Stimulated activated naive B cell treated with anti-CD40 and anti-IgM and Interleukin-4, amounts not matched to agents 10 μg/mL and 1 μg/mL and 100 μg/mL, for 72 hours (primary cell): ENCODE results near the gene PPP3CB.
A peak's percentile ranks its signal among the peaks of the same experiment; 100 is the strongest.

Experiments used
- ATAC-seq, 2 donors: fragments of 150-1000 bp; cut with Tn5 transposase; replicated peaks; 2 replicates each; pipeline ENCODE4 v1.10.0; 2021; ENCODE audit warnings: moderate library complexity in 1 of 2
- DNase-seq: peaks from one replicate; pipeline ENCODE4 v3.0.0; 2021
- H3K27ac Mint-ChIP-seq: one replicate; pipeline ENCODE4 v1.8.0; 2022; ENCODE audit warnings: mild to moderate bottlenecking, mixed read lengths
- H3K27me3 Mint-ChIP-seq, 2 donors: one replicate each; pipeline ENCODE4 v1.8.0; 2022; ENCODE audit warnings: mixed read lengths in 2 of 2
- H3K36me3 Mint-ChIP-seq, 2 donors: one replicate each; pipeline ENCODE4 v1.8.0; 2022; ENCODE audit warnings: mixed read lengths in 2 of 2, mild to moderate bottlenecking in 1 of 2
- H3K4me1 Mint-ChIP-seq, 2 donors: one replicate each; pipeline ENCODE4 v1.8.0; 2022; ENCODE audit warnings: mixed read lengths in 2 of 2, mild to moderate bottlenecking in 1 of 2
- H3K4me3 Mint-ChIP-seq, 2 donors: one replicate each; pipeline ENCODE4 v1.8.0; 2022; ENCODE audit warnings: mild to moderate bottlenecking in 2 of 2, mixed read lengths in 2 of 2, moderate library complexity in 1 of 2
- H3K9me3 Mint-ChIP-seq, 2 donors: one replicate each; pipeline ENCODE4 v1.8.0; 2022; ENCODE audit warnings: mixed read lengths in 2 of 2, mild to moderate bottlenecking in 1 of 2

The PPP3CB gene

GRCh38 chr10:73501651-73502050 lies 5.8 kb upstream of the PPP3CB start:
- Mint-ChIP-seq H3K27me3 (no peaks in the 10 kb centered on the region), H3K27ac (peak overlapping the region; percentile 72), H3K36me3 (peaks cover 12 to 23% of the 10 kb centered on the region in 2 donors), H3K4me1 (peaks cover 27 to 36% of the 10 kb centered on the region in 2 donors), H3K9me3 (no peaks in the 10 kb centered on the region), H3K4me3 (peak overlapping the region; percentile 46 to 48)
- peak; percentile 82 to 87 for ATAC-seq
- no peak for DNase-seq

GRCh38 chr10:73497623-73498022 lies 1.8 kb upstream of the PPP3CB start:
- peaks cover 43 to 58% of the 10 kb centered on the region in 2 donors for H3K4me1 Mint-ChIP-seq

GRCh38 chr10:73495226-73495883 lies 469 bp downstream of the PPP3CB start:
- ATAC-seq (peak; percentile 92 to 96), DNase-seq (peak; percentile 92)
- peak overlapping the region; percentile 95 to 99 for H3K4me3 Mint-ChIP-seq
- peaks cover 2 to 14% of the 10 kb centered on the region in 2 donors for H3K36me3 Mint-ChIP-seq
- H3K27ac Mint-ChIP-seq, result peak overlapping the region; percentile 98
- peaks cover 29 to 35% of the 10 kb centered on the region in 2 donors for H3K4me1 Mint-ChIP-seq
- no peaks in the 10 kb centered on the region for H3K27me3 Mint-ChIP-seq
- no peaks in the 10 kb centered on the region for H3K9me3 Mint-ChIP-seq

More at GRCh38 chr10:73497623-73498022, 1.8 kb upstream of the PPP3CB start:
- H3K27ac Mint-ChIP-seq, result no peak overlapping the region
- ATAC-seq (no peak), DNase-seq (no peak)
- H3K9me3 Mint-ChIP-seq, result no peaks in the 10 kb centered on the region
- H3K36me3 Mint-ChIP-seq, result peaks cover 2 to 15% of the 10 kb centered on the region in 2 donors
- no peaks in the 10 kb centered on the region for H3K27me3 Mint-ChIP-seq
- H3K4me3 Mint-ChIP-seq, result no peak overlapping the region

DNA sequence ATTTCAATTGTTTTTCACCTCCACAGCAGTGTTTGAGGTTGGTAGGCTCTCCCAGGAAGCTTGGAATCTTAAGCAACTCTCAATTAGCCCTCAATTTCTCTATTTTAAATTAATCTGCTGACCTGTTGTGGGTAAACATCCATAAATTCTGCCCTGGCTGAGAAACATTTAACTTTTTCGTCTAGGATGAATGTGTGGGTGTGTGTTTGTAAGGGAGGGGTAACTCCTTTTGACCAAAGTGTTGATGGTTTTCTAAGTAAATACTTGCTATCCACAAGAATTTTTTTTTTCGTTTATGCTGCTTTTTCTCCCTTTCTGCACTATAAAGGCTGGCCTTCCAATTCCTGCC lies 973 bp downstream of the PPP3CB start:
- Mint-ChIP-seq H3K27me3 (no peaks in the 10 kb centered on the region), H3K36me3 (peaks cover 2 to 14% of the 10 kb centered on the region in 2 donors), H3K4me1 (peaks cover 29 to 40% of the 10 kb centered on the region in 2 donors), H3K4me3 (peak overlapping the region; percentile 95 to 99), H3K27ac (peak overlapping the region; percentile 98), H3K9me3 (no peaks in the 10 kb centered on the region)
- DNase-seq (no peak), ATAC-seq (no peak)

GRCh38 chr10:73494213-73494612 lies 1.6 kb downstream of the PPP3CB start:
- Mint-ChIP-seq H3K27ac (no peak overlapping the region), H3K9me3 (no peaks in the 10 kb centered on the region), H3K4me1 (peaks cover 31 to 45% of the 10 kb centered on the region in 2 donors), H3K36me3 (peaks cover 0 to 14% of the 10 kb centered on the region in 2 donors), H3K4me3 (peak overlapping the region; percentile 56 to 73), H3K27me3 (no peaks in the 10 kb centered on the region)
- ATAC-seq (no peak), DNase-seq (no peak)

DNA sequence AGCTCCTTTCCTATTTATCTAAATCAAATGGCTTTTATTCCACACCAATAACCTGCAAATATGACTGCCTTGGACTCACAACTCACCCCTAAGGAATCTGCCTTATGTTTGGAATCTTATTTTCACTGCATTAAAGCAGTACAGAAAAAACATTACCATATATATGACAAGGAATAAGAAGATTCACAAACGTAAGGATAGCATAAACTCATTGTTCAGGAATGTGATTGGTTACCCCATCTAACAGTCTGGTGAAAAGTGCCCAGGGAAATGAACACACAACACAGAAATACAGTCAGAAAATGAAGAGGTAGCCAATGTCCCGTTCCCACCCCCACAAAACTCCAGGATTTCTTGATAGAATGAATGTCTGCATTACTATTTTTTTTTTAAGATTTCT lies 2.0 kb downstream of the PPP3CB start:
- DNase-seq (no peak), ATAC-seq (no peak)
- no peaks in the 10 kb centered on the region for H3K9me3 Mint-ChIP-seq

DNA sequence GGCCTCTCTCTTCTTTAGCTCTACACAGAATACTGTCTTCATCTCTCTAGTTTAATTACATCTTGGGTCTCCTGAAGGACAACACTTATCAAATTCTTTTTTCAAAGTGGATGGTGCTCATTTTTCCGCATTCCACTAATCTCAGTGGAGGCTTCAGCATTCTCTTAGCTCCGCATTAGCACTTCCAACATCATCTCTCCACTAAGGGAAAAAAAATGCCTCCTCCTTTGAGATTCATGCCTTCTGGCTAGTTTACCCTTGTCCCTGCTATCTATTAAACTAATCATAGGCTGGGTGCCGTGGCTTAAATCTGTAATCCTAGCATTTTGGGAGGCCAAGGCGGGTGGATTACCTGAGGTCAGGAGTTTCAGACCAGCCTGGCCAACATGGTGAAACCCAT lies 9.2 kb downstream of the PPP3CB start:
- ATAC-seq, result no peak
- H3K27ac Mint-ChIP-seq, result no peak overlapping the region

More for the DNA sequence above, 2.0 kb downstream of the PPP3CB start:
- H3K27ac Mint-ChIP-seq, result peak overlapping the region; percentile 1
- H3K4me3 Mint-ChIP-seq, result peak overlapping the region; percentile 56 to 73
- peaks cover 3 to 18% of the 10 kb centered on the region in 2 donors for H3K36me3 Mint-ChIP-seq
- no peaks in the 10 kb centered on the region for H3K27me3 Mint-ChIP-seq
- peaks cover 34 to 49% of the 10 kb centered on the region in 2 donors for H3K4me1 Mint-ChIP-seq

GRCh38 chr10:73485320-73485719 lies 10.5 kb downstream of the PPP3CB start:
- ATAC-seq (no peak), DNase-seq (no peak)
- Mint-ChIP-seq H3K36me3 (peaks cover 13 to 23% of the 10 kb centered on the region in 2 donors), H3K9me3 (peaks cover 0 to 4% of the 10 kb centered on the region in 2 donors), H3K4me1 (peaks cover 7 to 27% of the 10 kb centered on the region in 2 donors), H3K27me3 (no peaks in the 10 kb centered on the region), H3K27ac (peak overlapping the region; percentile 11), H3K4me3 (no peak overlapping the region)

More for the DNA sequence above, 9.2 kb downstream of the PPP3CB start:
- no peak overlapping the region for H3K4me3 Mint-ChIP-seq
- H3K27me3 Mint-ChIP-seq, result no peaks in the 10 kb centered on the region
- H3K9me3 Mint-ChIP-seq, result peaks cover 0 to 4% of the 10 kb centered on the region in 2 donors
- H3K36me3 Mint-ChIP-seq, result peaks cover 13 to 23% of the 10 kb centered on the region in 2 donors
- H3K4me1 Mint-ChIP-seq, result peaks cover 5 to 23% of the 10 kb centered on the region in 2 donors
- no peak for DNase-seq

DNA sequence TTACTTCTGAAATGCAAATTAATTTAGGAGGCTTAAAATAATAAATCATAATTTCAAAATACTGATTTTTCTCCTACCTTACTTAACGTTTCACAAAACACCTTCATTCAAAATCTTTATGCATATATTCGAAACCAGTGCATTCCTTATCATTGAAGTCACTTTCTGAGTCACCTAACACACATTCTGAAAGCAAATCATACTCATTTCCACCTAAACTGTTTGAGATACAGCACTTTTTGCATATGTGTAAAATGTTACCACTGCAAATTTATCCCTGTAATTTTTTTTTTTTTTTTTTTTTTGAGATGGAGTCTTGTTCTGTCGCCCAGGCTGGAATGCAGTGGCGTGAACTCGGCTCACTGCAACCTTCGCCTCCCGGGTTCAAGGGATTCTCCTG lies 15.7 kb downstream of the PPP3CB start:
- Mint-ChIP-seq H3K4me3 (no peak overlapping the region), H3K4me1 (peaks cover 2 to 6% of the 10 kb centered on the region in 2 donors), H3K27ac (no peak overlapping the region), H3K36me3 (peaks cover 9 to 19% of the 10 kb centered on the region in 2 donors), H3K27me3 (no peaks in the 10 kb centered on the region), H3K9me3 (peaks cover 0 to 4% of the 10 kb centered on the region in 2 donors)
- ATAC-seq, result peak; percentile 50 to 80
- no peak for DNase-seq

DNA sequence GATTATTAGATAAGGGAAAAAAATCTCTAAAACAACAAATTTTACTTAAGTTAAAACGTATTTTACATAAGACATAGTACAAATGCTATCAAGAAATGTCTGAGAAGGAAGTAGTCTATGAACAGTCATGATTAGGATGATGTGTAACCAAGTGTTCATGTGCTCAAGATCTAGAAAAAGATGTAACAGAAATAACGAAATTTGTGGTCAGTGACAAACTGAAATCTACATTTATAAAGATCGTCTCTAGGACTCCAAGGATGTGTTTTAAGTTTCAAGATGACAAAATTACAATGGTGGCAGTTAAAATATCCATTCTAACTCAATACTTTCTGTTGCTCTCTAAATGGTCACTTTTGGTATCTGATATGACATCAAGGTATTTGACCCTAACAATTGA lies 17.2 kb downstream of the PPP3CB start:
- Mint-ChIP-seq H3K4me3 (no peak overlapping the region), H3K36me3 (peaks cover 17 to 27% of the 10 kb centered on the region in 2 donors), H3K4me1 (peaks cover 2 to 9% of the 10 kb centered on the region in 2 donors), H3K27ac (no peak overlapping the region), H3K9me3 (peaks cover 0 to 4% of the 10 kb centered on the region in 2 donors), H3K27me3 (no peaks in the 10 kb centered on the region)
- DNase-seq (no peak), ATAC-seq (no peak)

DNA sequence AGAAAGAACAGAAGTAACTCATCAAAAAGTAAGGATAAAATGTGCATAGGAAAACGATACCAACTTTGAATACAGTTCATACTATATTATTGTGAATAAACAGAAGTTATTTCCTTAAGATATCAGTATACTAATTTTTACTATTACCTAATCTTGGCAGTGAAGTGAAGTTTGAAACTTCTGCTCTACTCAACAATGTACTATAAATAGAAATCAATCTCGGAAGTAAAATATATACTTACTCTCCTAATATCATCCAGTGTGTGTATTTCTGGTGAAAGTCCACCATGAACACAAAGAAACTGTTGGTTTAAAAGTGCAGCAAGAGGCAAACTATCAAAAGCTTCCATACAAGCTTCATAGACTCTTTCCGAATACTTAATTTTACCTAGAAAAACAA lies 24.6 kb downstream of the PPP3CB start:
- no peak for ATAC-seq
- Mint-ChIP-seq H3K36me3 (peaks cover 29 to 40% of the 10 kb centered on the region in 2 donors), H3K27me3 (no peaks in the 10 kb centered on the region)

GRCh38 chr10:73469579-73469978 lies 26.2 kb downstream of the PPP3CB start:
- peaks cover 8 to 9% of the 10 kb centered on the region in 2 donors for H3K4me1 Mint-ChIP-seq
- peak overlapping the region; percentile 87 for H3K27ac Mint-ChIP-seq
- no peak for DNase-seq
- H3K4me3 Mint-ChIP-seq, result no peak overlapping the region
- H3K9me3 Mint-ChIP-seq, result no peaks in the 10 kb centered on the region
- peaks cover 20 to 37% of the 10 kb centered on the region in 2 donors for H3K36me3 Mint-ChIP-seq
- H3K27me3 Mint-ChIP-seq, result no peaks in the 10 kb centered on the region
- peak; percentile 51 to 72 for ATAC-seq

More for the DNA sequence above, 24.6 kb downstream of the PPP3CB start:
- peaks cover 9 to 13% of the 10 kb centered on the region in 2 donors for H3K4me1 Mint-ChIP-seq
- no peaks in the 10 kb centered on the region for H3K9me3 Mint-ChIP-seq
- no peak overlapping the region for H3K4me3 Mint-ChIP-seq
- H3K27ac Mint-ChIP-seq, result no peak overlapping the region
- DNase-seq, result no peak

DNA sequence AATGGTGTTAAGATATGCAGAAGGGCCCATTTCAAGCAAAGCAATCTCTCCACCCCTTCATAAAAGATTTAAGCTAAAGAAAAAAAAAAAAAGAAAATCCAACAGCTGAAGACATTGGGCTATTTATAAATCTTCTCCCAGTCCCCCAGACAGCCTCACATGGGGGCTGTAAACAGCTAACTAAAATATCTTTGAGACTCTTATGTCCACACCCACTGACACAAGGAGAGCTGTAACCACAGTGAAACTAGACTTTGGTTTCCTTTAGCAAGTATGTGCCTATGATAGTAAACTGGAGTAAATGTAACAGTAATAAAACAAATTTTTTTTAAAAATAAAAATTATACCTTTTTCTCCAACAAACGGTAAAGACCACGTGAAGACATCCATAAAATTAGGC lies 28.6 kb downstream of the PPP3CB start:
- H3K4me1 Mint-ChIP-seq, result peaks cover 8 to 9% of the 10 kb centered on the region in 2 donors

DNA sequence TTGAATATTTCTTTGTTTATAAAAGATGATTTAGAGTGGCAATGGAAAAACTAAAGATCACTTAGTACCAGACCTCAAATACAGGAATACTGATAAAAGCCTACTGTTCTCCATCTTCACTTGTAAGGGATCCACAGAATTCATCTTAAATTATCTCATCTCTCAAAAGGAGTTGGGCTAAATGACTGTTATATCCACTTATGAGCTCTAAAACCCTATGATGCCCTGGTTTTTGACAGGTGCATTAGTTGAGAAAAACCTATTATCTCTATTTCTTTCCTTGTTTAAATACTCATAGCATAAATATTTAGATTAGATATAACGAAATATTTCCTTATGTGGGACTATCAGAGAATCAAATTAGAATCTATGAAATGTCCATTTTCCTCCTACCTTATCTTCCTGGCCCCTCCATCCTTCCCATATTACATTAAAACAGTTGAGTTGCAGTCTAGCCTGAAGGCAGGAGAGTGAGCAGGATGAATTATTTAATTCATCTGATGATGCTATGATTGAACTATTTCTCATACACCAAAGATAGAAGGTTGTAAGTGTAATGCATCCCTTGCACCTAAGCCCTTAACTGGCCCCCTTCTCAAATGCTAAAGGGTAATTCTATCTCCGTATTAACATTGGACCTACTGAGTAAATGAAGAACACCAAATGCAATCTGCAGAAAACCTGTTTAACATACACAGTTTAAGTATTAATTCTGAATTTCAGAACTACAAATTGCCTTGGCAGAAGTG lies 29.7 kb downstream of the PPP3CB start:
- peaks cover 8 to 9% of the 10 kb centered on the region in 2 donors for H3K4me1 Mint-ChIP-seq
- H3K27ac Mint-ChIP-seq, result peak overlapping the region; percentile 1
- no peaks in the 10 kb centered on the region for H3K9me3 Mint-ChIP-seq
- DNase-seq, result no peak
- peaks cover 31 to 41% of the 10 kb centered on the region in 2 donors for H3K36me3 Mint-ChIP-seq
- H3K4me3 Mint-ChIP-seq, result no peak overlapping the region
- no peak for ATAC-seq
- no peaks in the 10 kb centered on the region for H3K27me3 Mint-ChIP-seq

More for the DNA sequence above, 28.6 kb downstream of the PPP3CB start:
- ATAC-seq (no peak), DNase-seq (no peak)
- Mint-ChIP-seq H3K36me3 (peaks cover 31 to 40% of the 10 kb centered on the region in 2 donors), H3K4me3 (no peak overlapping the region), H3K27me3 (no peaks in the 10 kb centered on the region), H3K9me3 (no peaks in the 10 kb centered on the region), H3K27ac (peak overlapping the region; percentile 20)
